Astrocyte of the cerebellum (primary cell): Measurements from ENCODE around the gene ABHD2.
"Not testable (repeated sequence)": the region's sequence is repeated elsewhere in the genome, so short reads cannot be mapped to it uniquely, and the experiment has no call there.

ENCODE experiments used
- DNase-seq: peaks from one replicate; pipeline ENCODE4 v3.0.0-alpha.2; 2011; ENCODE audit warnings: low read depth
- H3K4me3 ChIP-seq: 2 replicates; pipeline ENCODE4 v1.5.1; 2011; ENCODE audit warnings: mild to moderate bottlenecking, low read depth, low read length, moderate library complexity
- CTCF ChIP-seq: IDR thresholded peaks from 2 replicates; pipeline ENCODE4 v1.5.1; 2012; ENCODE audit warnings: low read length, low read depth, moderate library complexity, mild to moderate bottlenecking; ENCODE audit errors: missing control alignments
- in situ Hi-C: cut with HindIII; loops from 2 replicates; pipeline ENCODE4 v1.10.0; 2017; ENCODE audit warnings: low sequenced_read_pairs

ABHD2 gene

GRCh38 chr15:89116404-89116803 is 28.1 kb downstream of the ABHD2 start:
- no peak for DNase-seq
- in situ Hi-C loops, result no loop called here
- no peak for TF ChIP-seq CTCF

DNA sequence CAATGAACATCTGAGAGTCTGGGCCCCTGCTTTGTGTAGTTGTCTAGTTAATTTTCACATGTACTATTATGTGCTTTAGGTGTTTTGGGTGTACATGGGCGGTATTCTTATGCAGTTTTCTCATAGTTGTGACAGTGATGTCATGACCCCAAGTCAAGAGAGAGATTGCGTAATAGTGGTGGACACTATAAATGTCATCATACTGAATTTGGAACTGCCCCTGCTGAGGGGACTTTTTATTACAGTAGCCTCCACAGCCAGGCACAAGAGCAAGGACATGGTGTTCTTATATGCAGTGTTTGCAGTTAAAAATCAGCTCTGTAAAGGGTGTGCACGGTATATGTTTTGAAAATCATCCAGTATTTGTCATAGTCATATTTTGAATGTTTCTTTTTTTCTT is 29.5 kb downstream of the ABHD2 start:
- in situ Hi-C loops, result no loop called here
- no peak overlapping the region for H3K4me3 ChIP-seq
- DNase-seq, result no peak
- TF ChIP-seq CTCF, result no peak

More at GRCh38 chr15:89116404-89116803, 28.1 kb downstream of the ABHD2 start:
- no peak overlapping the region for H3K4me3 ChIP-seq

- in situ Hi-C loops, result no loop called here
- DNase-seq, result no peak
- no peak for TF ChIP-seq CTCF
- H3K4me3 ChIP-seq, result no peak overlapping the region
Observed at GRCh38 chr15:89118481-89118989, 30.3 kb downstream of the ABHD2 start.

GRCh38 chr15:89119489-89120478 is 31.5 kb downstream of the ABHD2 start:
- DNase-seq, result no peak
- no peak overlapping the region for H3K4me3 ChIP-seq

GRCh38 chr15:89120479-89121000 is 32.3 kb downstream of the ABHD2 start:
- in situ Hi-C loops, result loop anchor here (5.0 kb wide), 1 partner anchor 48 kb away; no protein-coding TSS in a partner anchor
- DNase-seq, H3K4me3 ChIP-seq: not testable (repeated sequence)

More at GRCh38 chr15:89119489-89120478, 31.5 kb downstream of the ABHD2 start:
- TF ChIP-seq CTCF, result no peak
- in situ Hi-C loops, result loop anchor here (5.0 kb wide), 1 partner anchor 47 kb away; no protein-coding TSS in a partner anchor

DNA sequence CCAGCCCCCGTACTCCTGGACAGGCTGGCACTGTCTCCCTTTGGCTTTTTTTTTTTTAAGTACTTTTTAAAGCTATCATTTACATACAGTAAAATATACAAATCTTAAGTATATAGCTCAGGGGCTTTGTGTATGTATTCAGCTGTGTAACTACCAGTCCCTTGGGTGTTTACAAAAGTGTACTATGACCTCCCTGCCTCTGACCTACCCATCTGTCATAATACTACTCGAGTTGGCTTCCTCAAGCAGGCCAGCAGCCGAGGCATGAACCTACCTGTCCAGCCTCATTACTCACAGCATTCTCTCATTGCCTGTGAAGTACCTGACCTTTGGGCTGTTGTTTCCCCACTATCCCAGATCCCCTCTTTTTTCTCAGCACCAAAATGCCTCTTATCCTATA is 33.2 kb downstream of the ABHD2 start:
- no peak for TF ChIP-seq CTCF
- H3K4me3 ChIP-seq, result no peak overlapping the region
- in situ Hi-C loops, result loop anchor here (5.0 kb wide), 1 partner anchor 49 kb away; no protein-coding TSS in a partner anchor
- DNase-seq, result no peak
